ENCODE results near the gene CLASP1.
A peak's percentile ranks its signal among the peaks of the same experiment; 100 is the strongest.
"Not testable (repeated sequence)": the region's sequence is repeated elsewhere in the genome, so short reads cannot be mapped to it uniquely, and the experiment has no call there.

CLASP1 gene

GRCh38 chr2:121690095-121690494, 40.8 kb upstream of the CLASP1 start:
- no peak for TF ChIP-seq CTCF (IDR thresholded peaks at IDR 0.05; ENCODE audit: insufficient read depth, low read depth, low read length, missing control alignments)
- no peak overlapping the region for H3K4me3 ChIP-seq (ENCODE audit: low read length)
- DNase-seq (ENCODE audit: low read depth) = no peak

- H3K4me3 ChIP-seq (ENCODE audit: low read length) = no peak overlapping the region
- peak; percentile 29 for TF ChIP-seq CTCF (IDR thresholded peaks at IDR 0.05; ENCODE audit: insufficient read depth, low read depth, low read length, missing control alignments)
- no peak for DNase-seq (ENCODE audit: low read depth)
Measured at GRCh38 chr2:121689356-121689755, 40.1 kb upstream of the CLASP1 start.

- DNase-seq (ENCODE audit: low read depth) = no peak
- no peak for TF ChIP-seq CTCF (IDR thresholded peaks at IDR 0.05; ENCODE audit: insufficient read depth, low read depth, low read length, missing control alignments)
Measured at GRCh38 chr2:121688820-121689219, 39.6 kb upstream of the CLASP1 start.

GRCh38 chr2:121686902-121687301, 37.6 kb upstream of the CLASP1 start:
- TF ChIP-seq CTCF (IDR thresholded peaks at IDR 0.05; ENCODE audit: insufficient read depth, low read depth, low read length, missing control alignments) = no peak
- DNase-seq (ENCODE audit: low read depth) = no peak
- no peak overlapping the region for H3K4me3 ChIP-seq (ENCODE audit: low read length)

More at GRCh38 chr2:121688820-121689219, 39.6 kb upstream of the CLASP1 start:
- H3K4me3 ChIP-seq (ENCODE audit: low read length) = no peak overlapping the region

- H3K4me3 ChIP-seq (ENCODE audit: low read length) = no peak overlapping the region
- no peak for DNase-seq (ENCODE audit: low read depth)
- TF ChIP-seq CTCF (IDR thresholded peaks at IDR 0.05; ENCODE audit: insufficient read depth, low read depth, low read length, missing control alignments) = no peak
Measured at GRCh38 chr2:121686218-121686617, 37.0 kb upstream of the CLASP1 start.

- TF ChIP-seq CTCF (IDR thresholded peaks at IDR 0.05; ENCODE audit: insufficient read depth, low read depth, low read length, missing control alignments) = no peak
- no peak for DNase-seq (ENCODE audit: low read depth)
- no peak overlapping the region for H3K4me3 ChIP-seq (ENCODE audit: low read length)
Measured at GRCh38 chr2:121682396-121683298, 33.4 kb upstream of the CLASP1 start.

GRCh38 chr2:121677855-121678254, 28.6 kb upstream of the CLASP1 start:
- no peak for TF ChIP-seq CTCF (IDR thresholded peaks at IDR 0.05; ENCODE audit: insufficient read depth, low read depth, low read length, missing control alignments)
- no peak for DNase-seq (ENCODE audit: low read depth)
- H3K4me3 ChIP-seq (ENCODE audit: low read length) = no peak overlapping the region

- DNase-seq (ENCODE audit: low read depth); H3K4me3 ChIP-seq (ENCODE audit: low read length): not testable (repeated sequence)
Measured at GRCh38 chr2:121671621-121672020, 22.4 kb upstream of the CLASP1 start.
